Measurements from ENCODE around the gene LPXN.

DNA sequence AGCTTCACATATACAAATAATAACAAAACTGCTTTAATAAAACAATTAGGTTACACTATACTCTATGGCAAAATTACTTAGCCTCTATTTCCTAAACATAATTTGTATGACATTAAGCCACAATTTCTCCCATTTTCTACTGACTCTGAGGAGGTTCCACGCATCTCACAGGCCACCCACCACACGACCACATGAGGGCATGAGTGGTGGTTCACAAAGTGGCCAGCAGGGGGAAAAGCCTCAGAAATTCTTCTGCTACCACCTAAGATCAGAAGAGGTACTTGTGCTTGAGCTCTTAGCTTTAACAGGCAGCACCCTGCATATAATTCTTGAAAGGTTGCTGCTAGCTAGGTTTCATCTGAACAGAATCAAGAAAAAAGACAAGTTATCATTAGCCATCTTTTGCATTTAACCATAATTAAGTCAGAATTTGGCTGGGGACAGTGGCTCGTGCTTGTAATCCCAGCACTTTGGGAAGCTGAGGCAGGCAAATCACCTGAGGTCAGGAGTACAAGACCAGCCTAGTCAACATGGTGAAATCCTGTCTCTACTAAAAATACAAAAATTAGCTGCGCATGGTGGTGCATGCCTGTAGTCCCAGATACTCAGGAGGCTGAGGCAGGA lies 7.7 kb downstream of the LPXN start:
- TF ChIP-seq POLR2A (IDR thresholded peaks at IDR 0.05) (no peak), CTCF (IDR thresholded peaks at IDR 0.05) (peak; percentile 71 to 86 (median 77))

All from Peyer's patch (tissue), 4 donors.